Vagina (tissue), 2 donors: ENCODE data around the gene MEP1A.
"Not testable (repeated sequence)": the region's sequence is repeated elsewhere in the genome, so short reads cannot be mapped to it uniquely, and the experiment has no call there.

Source experiments
- POLR2A ChIP-seq, 2 donors: fragments of 450-650 bp; IDR thresholded peaks; one replicate each; pipeline ENCODE4 v1.6.1; 2017; ENCODE audit warnings: antibody characterized with exemption in 2 of 2, mild to moderate bottlenecking in 2 of 2, moderate library complexity in 2 of 2
- TF ChIP-seq, protein P1 (sequence below), 3 experiments: fragments of 450-650 bp in 2 of 3; fragments of 200-600 bp in 1 of 3; sonication (generic) in 1 of 3; IDR thresholded peaks; one replicate each; pipeline ENCODE4 v1.5.1; 2017 to 2019; ENCODE audit warnings: antibody characterized with exemption in 3 of 3, mild to moderate bottlenecking in 2 of 3, moderate library complexity in 2 of 3

- not testable (repeated sequence) for TF ChIP-seq POLR2A (IDR thresholded peaks at IDR 0.05)
- TF ChIP-seq, protein P1, sequence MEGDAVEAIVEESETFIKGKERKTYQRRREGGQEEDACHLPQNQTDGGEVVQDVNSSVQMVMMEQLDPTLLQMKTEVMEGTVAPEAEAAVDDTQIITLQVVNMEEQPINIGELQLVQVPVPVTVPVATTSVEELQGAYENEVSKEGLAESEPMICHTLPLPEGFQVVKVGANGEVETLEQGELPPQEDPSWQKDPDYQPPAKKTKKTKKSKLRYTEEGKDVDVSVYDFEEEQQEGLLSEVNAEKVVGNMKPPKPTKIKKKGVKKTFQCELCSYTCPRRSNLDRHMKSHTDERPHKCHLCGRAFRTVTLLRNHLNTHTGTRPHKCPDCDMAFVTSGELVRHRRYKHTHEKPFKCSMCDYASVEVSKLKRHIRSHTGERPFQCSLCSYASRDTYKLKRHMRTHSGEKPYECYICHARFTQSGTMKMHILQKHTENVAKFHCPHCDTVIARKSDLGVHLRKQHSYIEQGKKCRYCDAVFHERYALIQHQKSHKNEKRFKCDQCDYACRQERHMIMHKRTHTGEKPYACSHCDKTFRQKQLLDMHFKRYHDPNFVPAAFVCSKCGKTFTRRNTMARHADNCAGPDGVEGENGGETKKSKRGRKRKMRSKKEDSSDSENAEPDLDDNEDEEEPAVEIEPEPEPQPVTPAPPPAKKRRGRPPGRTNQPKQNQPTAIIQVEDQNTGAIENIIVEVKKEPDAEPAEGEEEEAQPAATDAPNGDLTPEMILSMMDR (IDR thresholded peaks at IDR 0.05): not testable (repeated sequence)
These were observed 58.4 kb downstream of the MEP1A start for GRCh38 chr6:46851576-46851975.
